PC-3 (cell line): Measurements from ENCODE around the gene ZDHHC13. TPM values are rescaled to one million over a fixed set of nuclear protein-coding genes. Genes with fewer than 3 reads are reported as not detected.

Source experiments
- ATAC-seq: fragments of 200-7000 bp; cut with Tn5 transposase; 2 replicates; pipeline ENCODE4 v1.9.1; 2020; ENCODE audit warnings: mild to moderate bottlenecking, moderate library complexity
- BruUV-seq: library from RNA; stranded (reverse); fragments of 400-500 nt; replicated peaks from 2 replicates; lab custom pipeline; 2021; lab: Mats Ljungman, UMichigan
- CTCF ChIA-PET: fragments of 300-600 bp; sonication (Branson Sonifier 250); formaldehyde crosslinking; loops from one replicate; lab custom pipeline; 2022; ENCODE audit warnings: antibody characterized with exemption; lab: Charles Lee
- POLR2A ChIA-PET: fragments of 300-600 bp; sonication (Branson Sonifier 250); formaldehyde crosslinking; loops from one replicate; lab custom pipeline; 2022; ENCODE audit warnings: antibody characterized with exemption; ENCODE audit not compliant: unreplicated experiment; lab: Charles Lee
- DNase-seq: peaks from one replicate; pipeline ENCODE4 v3.0.0-alpha.2; 2015
- H2AFZ ChIP-seq: fragments of 300-600 bp; sonication (generic); 2 replicates; pipeline ENCODE4 v1.6.0; 2016; ENCODE audit warnings: antibody characterized with exemption, low read length
- H3F3A ChIP-seq: fragments of 300-600 bp; sonication (generic); one replicate; pipeline ENCODE4 v1.6.0; 2017; ENCODE audit warnings: antibody characterized with exemption, low read length, control low read depth, mild to moderate bottlenecking; ENCODE audit not compliant: unreplicated experiment
- H3K27ac ChIP-seq: fragments of 300-600 bp; sonication (generic); 2 replicates; pipeline ENCODE4 v1.5.1; 2016; ENCODE audit warnings: mild to moderate bottlenecking, low read length
- H3K27me3 ChIP-seq: fragments of 300-600 bp; sonication (generic); 2 replicates; pipeline ENCODE4 v1.6.1; 2016; ENCODE audit warnings: low read length, mixed read lengths
- H3K36me3 ChIP-seq: fragments of 300-600 bp; sonication (generic); 2 replicates; pipeline ENCODE4 v1.6.1; 2016; ENCODE audit warnings: low read depth, mixed run types, low read length, mixed read lengths
- H3K4me1 ChIP-seq: fragments of 300-600 bp; sonication (generic); 2 replicates; pipeline ENCODE4 v1.5.1; 2016; ENCODE audit warnings: low read length; ENCODE audit not compliant: insufficient read depth
- H3K4me2 ChIP-seq: fragments of 300-600 bp; sonication (generic); 2 replicates; pipeline ENCODE4 v1.6.0; 2016; ENCODE audit warnings: low read length
- H3K4me3 ChIP-seq: fragments of 300-600 bp; sonication (generic); 2 replicates; pipeline ENCODE4 v1.5.1; 2016; ENCODE audit warnings: mild to moderate bottlenecking, low read length, mixed read lengths
- H3K79me2 ChIP-seq: fragments of 300-600 bp; sonication (generic); 2 replicates; pipeline ENCODE4 v1.6.1; 2017; ENCODE audit warnings: low read length, mixed read lengths
- H3K9ac ChIP-seq: fragments of 300-600 bp; sonication (generic); 2 replicates; pipeline ENCODE4 v1.6.0; 2016; ENCODE audit warnings: mild to moderate bottlenecking, low read length
- H3K9me2 ChIP-seq: fragments of 300-600 bp; sonication (generic); replicated peaks from 2 replicates; pipeline ENCODE4 v1.6.1; 2016; ENCODE audit warnings: mixed run types, low read length, mixed read lengths
- H3K9me3 ChIP-seq: fragments of 300-600 bp; sonication (generic); 2 replicates; pipeline ENCODE4 v1.6.1; 2016; ENCODE audit warnings: low read length, mixed read lengths
- H4K20me1 ChIP-seq: fragments of 300-600 bp; sonication (generic); 2 replicates; pipeline ENCODE4 v1.6.1; 2016; ENCODE audit warnings: low read length, mixed read lengths
- EZH2 ChIP-seq: fragments of 300-600 bp; sonication (generic); IDR thresholded peaks from one replicate; pipeline ENCODE4 v1.6.1; 2017; ENCODE audit warnings: antibody characterized with exemption, mild to moderate bottlenecking, low read length; ENCODE audit not compliant: unreplicated experiment
- EZH2phosphoT487 ChIP-seq: fragments of 300-600 bp; sonication (generic); IDR thresholded peaks from 2 replicates; pipeline ENCODE4 v1.6.1; 2018; ENCODE audit warnings: mild to moderate bottlenecking, antibody characterized with exemption, low read length, borderline replicate concordance
- intact Hi-C: fragments of 100-400 bp; cut with micrococcal nuclease; formaldehyde crosslinking; loops from 2 replicates; pipeline ENCODE4 v1.9.0; 2023
- total RNA-seq: library from RNA; depleted of rRNA; stranded (reverse); fragments of >200 nt; gene quantifications from 2 replicates; pipeline ENCODE4 v1.2.3, GENCODE V29; 2014
- TF ChIP-seq, protein P1 (sequence below): fragments of 300-600 bp; sonication (generic); conservative IDR thresholded peaks from 2 replicates; pipeline ENCODE4 v1.5.1; 2017; ENCODE audit warnings: antibody characterized with exemption, low read depth, mild to moderate bottlenecking, low read length

Gene ZDHHC13
- total RNA-seq, 1 experiment from 2014 or later: 21.2 TPM

DNA sequence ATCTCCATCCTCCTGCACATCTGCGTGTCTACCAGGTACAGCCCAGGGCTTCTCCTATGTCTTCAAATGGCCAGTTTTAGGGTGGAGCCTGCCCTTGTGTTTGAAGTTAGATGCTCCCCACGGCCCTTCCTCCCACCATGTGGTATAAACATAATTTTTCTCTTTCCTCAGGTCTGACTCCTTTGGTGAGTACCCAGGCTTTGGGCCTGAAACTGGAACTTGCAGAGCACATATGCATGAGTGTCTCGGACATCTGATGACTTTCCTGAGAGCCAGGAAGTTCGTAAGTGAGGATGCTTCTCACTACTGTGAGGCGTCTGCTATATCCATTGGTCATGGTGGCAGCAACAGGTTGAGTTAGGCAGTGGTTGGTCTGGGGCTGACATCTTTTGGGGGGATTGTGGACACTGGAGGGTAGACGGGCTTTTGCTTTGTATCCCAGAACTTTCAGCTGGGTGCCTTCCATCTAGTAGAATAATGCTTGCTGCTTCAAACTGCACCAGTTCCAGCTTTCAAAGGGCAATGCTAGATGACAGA, 68.6 kb downstream of the ZDHHC13 start:
- H3K4me1 ChIP-seq: no peaks in the 10 kb centered on the region
- no peak overlapping the region for H3K27ac ChIP-seq
- ChIA-PET CTCF (no interaction called here), POLR2A (no interaction called here)
- no peaks in the 10 kb centered on the region for H3K9me3 ChIP-seq
- no peaks in the 10 kb centered on the region for H4K20me1 ChIP-seq
- no peaks in the 10 kb centered on the region for H3K36me3 ChIP-seq
- no TSS peak for BruUV-seq
- H3K4me3 ChIP-seq: no peak overlapping the region
- no peak for ATAC-seq
- no peaks in the 10 kb centered on the region for H3K9me2 ChIP-seq
- intact Hi-C loops: no loop called here
- H3K9ac ChIP-seq: no peak overlapping the region
- H3F3A ChIP-seq: no peaks in the 10 kb centered on the region
- H3K4me2 ChIP-seq: no peak overlapping the region
- no peak for DNase-seq
- no peak overlapping the region for H2AFZ ChIP-seq
- no peaks in the 10 kb centered on the region for H3K79me2 ChIP-seq
- H3K27me3 ChIP-seq: no peaks in the 10 kb centered on the region
- TF ChIP-seq, protein P1, sequence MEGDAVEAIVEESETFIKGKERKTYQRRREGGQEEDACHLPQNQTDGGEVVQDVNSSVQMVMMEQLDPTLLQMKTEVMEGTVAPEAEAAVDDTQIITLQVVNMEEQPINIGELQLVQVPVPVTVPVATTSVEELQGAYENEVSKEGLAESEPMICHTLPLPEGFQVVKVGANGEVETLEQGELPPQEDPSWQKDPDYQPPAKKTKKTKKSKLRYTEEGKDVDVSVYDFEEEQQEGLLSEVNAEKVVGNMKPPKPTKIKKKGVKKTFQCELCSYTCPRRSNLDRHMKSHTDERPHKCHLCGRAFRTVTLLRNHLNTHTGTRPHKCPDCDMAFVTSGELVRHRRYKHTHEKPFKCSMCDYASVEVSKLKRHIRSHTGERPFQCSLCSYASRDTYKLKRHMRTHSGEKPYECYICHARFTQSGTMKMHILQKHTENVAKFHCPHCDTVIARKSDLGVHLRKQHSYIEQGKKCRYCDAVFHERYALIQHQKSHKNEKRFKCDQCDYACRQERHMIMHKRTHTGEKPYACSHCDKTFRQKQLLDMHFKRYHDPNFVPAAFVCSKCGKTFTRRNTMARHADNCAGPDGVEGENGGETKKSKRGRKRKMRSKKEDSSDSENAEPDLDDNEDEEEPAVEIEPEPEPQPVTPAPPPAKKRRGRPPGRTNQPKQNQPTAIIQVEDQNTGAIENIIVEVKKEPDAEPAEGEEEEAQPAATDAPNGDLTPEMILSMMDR: no peak
- TF ChIP-seq EZH2 (no peak), EZH2phosphoT487 (no peak)

DNA sequence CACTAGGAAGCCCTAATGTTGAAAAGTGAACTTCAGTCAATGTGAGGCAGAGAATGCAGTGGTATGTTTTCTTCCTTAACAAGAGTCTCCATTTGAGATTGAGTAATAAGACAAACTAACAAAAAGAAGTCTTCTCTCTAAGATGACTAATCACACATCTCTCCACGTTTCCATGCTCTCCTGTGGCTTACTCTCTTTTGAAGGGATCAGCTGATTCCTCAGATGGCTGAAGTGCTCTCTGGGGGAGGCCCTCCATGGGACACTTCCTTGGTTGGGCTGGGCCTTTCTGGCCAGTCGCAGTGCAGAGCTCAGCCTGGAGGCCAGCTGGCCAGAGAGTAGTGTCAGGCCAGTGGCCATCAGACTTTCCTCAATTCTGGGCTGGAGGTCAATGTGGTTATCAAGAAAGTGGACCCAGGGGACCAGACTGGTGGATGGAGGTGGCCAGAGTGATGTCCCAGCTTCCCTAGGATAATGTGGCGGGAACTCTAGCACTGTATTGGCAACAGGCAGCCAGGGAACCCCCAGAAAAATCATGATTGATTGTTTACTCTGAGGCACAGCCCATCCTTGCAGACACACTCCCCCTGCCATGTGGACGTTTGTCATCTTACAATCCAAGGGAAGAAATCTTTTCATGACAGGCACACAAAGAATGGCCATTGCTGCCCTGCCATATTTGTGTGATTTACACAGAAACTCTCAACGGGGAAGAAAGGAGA, 70.3 kb downstream of the ZDHHC13 start:
- no peak overlapping the region for H2AFZ ChIP-seq
- no peaks in the 10 kb centered on the region for H3K4me1 ChIP-seq
- H3K27me3 ChIP-seq: no peaks in the 10 kb centered on the region
- no peaks in the 10 kb centered on the region for H3F3A ChIP-seq
- no peaks in the 10 kb centered on the region for H3K36me3 ChIP-seq
- no peaks in the 10 kb centered on the region for H4K20me1 ChIP-seq
- no peak overlapping the region for H3K4me3 ChIP-seq
- TF ChIP-seq EZH2 (no peak), EZH2phosphoT487 (no peak)
- TF ChIP-seq, protein P1: no peak
- no TSS peak for BruUV-seq
- DNase-seq (no peak), ATAC-seq (peak; percentile 46)
- no peaks in the 10 kb centered on the region for H3K79me2 ChIP-seq
- POLR2A ChIA-PET: no interaction called here
- no peaks in the 10 kb centered on the region for H3K9me3 ChIP-seq
- no peaks in the 10 kb centered on the region for H3K9me2 ChIP-seq
- no peak overlapping the region for H3K9ac ChIP-seq
- H3K27ac ChIP-seq: 0 out of 2 replicates have a peak overlapping the region, but pooled peaks have one; percentile 16
- H3K4me2 ChIP-seq: no peak overlapping the region
- CTCF ChIA-PET: no interaction called here
- intact Hi-C loops: no loop called here

DNA sequence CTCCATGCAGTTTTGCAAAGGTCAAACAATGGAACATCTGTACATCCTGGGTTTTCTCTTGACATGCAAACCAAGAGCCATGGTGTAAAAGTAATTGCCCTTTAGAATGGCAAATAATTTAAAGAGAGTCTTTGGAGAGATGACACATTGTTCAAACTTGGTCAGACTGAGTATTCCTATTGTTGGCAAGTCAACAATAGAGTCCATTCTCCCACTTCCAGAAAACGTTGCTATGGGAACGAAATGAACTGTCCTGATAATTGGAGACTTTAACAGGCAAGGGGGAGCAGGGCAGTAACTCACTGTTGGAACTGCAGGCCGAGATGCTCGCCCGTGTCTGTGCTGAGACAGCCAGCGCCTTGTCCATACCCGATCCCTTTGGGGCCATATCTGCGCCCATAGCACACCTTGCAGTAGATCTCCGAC, 70.9 kb downstream of the ZDHHC13 start:
- TF ChIP-seq EZH2phosphoT487: no peak
- TF ChIP-seq EZH2: no peak
- TF ChIP-seq, protein P1: no peak
- no peaks in the 10 kb centered on the region for H3K36me3 ChIP-seq
- no peaks in the 10 kb centered on the region for H3K4me1 ChIP-seq
- no peaks in the 10 kb centered on the region for H3K27me3 ChIP-seq
- no peaks in the 10 kb centered on the region for H3K79me2 ChIP-seq
- no peaks in the 10 kb centered on the region for H3F3A ChIP-seq
- H2AFZ ChIP-seq: no peak overlapping the region
- DNase-seq (peak; percentile 11), ATAC-seq (peak; percentile 63)
- no peak overlapping the region for H3K4me2 ChIP-seq
- H4K20me1 ChIP-seq: no peaks in the 10 kb centered on the region
- ChIA-PET CTCF (no interaction called here), POLR2A (no interaction called here)
- no TSS peak for BruUV-seq
- intact Hi-C loops: no loop called here
- no peaks in the 10 kb centered on the region for H3K9me2 ChIP-seq
- H3K27ac ChIP-seq: 0 out of 2 replicates have a peak overlapping the region, but pooled peaks have one; percentile 16
- no peak overlapping the region for H3K9ac ChIP-seq
- H3K4me3 ChIP-seq: no peak overlapping the region
- H3K9me3 ChIP-seq: no peaks in the 10 kb centered on the region
